ENCODE results near the gene ABTB2.

GRCh38 chr11:34124885-34125668, 232.7 kb downstream of the ABTB2 start:
- TF ChIP-seq, protein P1, sequence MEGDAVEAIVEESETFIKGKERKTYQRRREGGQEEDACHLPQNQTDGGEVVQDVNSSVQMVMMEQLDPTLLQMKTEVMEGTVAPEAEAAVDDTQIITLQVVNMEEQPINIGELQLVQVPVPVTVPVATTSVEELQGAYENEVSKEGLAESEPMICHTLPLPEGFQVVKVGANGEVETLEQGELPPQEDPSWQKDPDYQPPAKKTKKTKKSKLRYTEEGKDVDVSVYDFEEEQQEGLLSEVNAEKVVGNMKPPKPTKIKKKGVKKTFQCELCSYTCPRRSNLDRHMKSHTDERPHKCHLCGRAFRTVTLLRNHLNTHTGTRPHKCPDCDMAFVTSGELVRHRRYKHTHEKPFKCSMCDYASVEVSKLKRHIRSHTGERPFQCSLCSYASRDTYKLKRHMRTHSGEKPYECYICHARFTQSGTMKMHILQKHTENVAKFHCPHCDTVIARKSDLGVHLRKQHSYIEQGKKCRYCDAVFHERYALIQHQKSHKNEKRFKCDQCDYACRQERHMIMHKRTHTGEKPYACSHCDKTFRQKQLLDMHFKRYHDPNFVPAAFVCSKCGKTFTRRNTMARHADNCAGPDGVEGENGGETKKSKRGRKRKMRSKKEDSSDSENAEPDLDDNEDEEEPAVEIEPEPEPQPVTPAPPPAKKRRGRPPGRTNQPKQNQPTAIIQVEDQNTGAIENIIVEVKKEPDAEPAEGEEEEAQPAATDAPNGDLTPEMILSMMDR (conservative IDR thresholded peaks at IDR 0.05; ENCODE audit: low read depth in 2 of 2) = no peak
- TF ChIP-seq REST (IDR thresholded peaks at IDR 0.05; ENCODE audit: unreplicated experiment) (no peak), EZH2phosphoT487 (IDR thresholded peaks at IDR 0.05; ENCODE audit: unreplicated experiment) (no peak), POLR2AphosphoS5 (IDR thresholded peaks at IDR 0.05; ENCODE audit: low read depth) (no peak), EZH2 (IDR thresholded peaks at IDR 0.05; ENCODE audit: low read depth, unreplicated experiment) (no peak)

Data from GM23338 (cell line).